ENCODE measurements around the gene AKT1. TPM values are rescaled to one million over a fixed set of nuclear protein-coding genes. Genes with fewer than 3 reads are reported as not detected.

Gene AKT1
- total and polyA plus RNA-seq, 2 of the 13 experiments (the other 11 are each of a cell fraction or from before 2014, with no cell fraction given), result 96.2 to 116 TPM

GRCh38 chr14:104766863-104767633 is 28.5 kb downstream of the AKT1 start (continued):
- TF ChIP-seq ATF4 (CRISPR knock-in tag; IDR thresholded peaks at IDR 0.05) (no peak; a peak in 1 of 4 replicates), ZNF713 (CRISPR knock-in tag; IDR thresholded peaks at IDR 0.05) (no peak), NKX3-1 (CRISPR knock-in tag; IDR thresholded peaks at IDR 0.05) (no peak; the same call in 1 of the 2 replicates), PAXIP1 (CRISPR knock-in tag; conservative IDR thresholded peaks at IDR 0.05) (peak; percentile 72), HMGXB3 (CRISPR knock-in tag; IDR thresholded peaks at IDR 0.05; ENCODE audit: borderline replicate concordance) (0 out of 2 replicates have a peak, but pooled peaks have one; percentile 67), ZNF549 (CRISPR knock-in tag; IDR thresholded peaks at IDR 0.05) (no peak), HCFC1 (IDR thresholded peaks at IDR 0.05; ENCODE audit: low read depth, low read length) (no peak), ZNF235 (CRISPR knock-in tag; IDR thresholded peaks at IDR 0.05; ENCODE audit: borderline replicate concordance) (no peak), SNAPC5 (CRISPR knock-in tag; IDR thresholded peaks at IDR 0.05; ENCODE audit: borderline replicate concordance) (no peak), JUN (CRISPR knock-in tag; IDR thresholded peaks at IDR 0.05) (no peak), ZNF7 (CRISPR knock-in tag; IDR thresholded peaks at IDR 0.05) (no peak), BRF2 (CRISPR knock-in tag; IDR thresholded peaks at IDR 0.05) (no peak), ZBTB26 (CRISPR knock-in tag; IDR thresholded peaks at IDR 0.05; ENCODE audit: borderline replicate concordance) (no peak; the same call in 1 of the 2 replicates), PREB (CRISPR knock-in tag; IDR thresholded peaks at IDR 0.05) (no peak), CHCHD3 (CRISPR knock-in tag; IDR thresholded peaks at IDR 0.05) (no peak), NR3C1 (CRISPR knock-in tag; IDR thresholded peaks at IDR 0.05) (no peak)
